Colon (tissue), 2 donors: ENCODE measurements around the gene BCO1.

Experiments
- FAIRE-seq: peaks from 2 replicates; lab custom pipeline; 2012; peaks lifted over from hg19 to GRCh38; lab: Jason Lieb, UNC
- donor health status: control.
- donor health status: control.

BCO1 gene

GRCh38 chr16:81275795-81276194 lies 37.3 kb downstream of the BCO1 start:
- no peak for FAIRE-seq

- no peak for FAIRE-seq
Observed at GRCh38 chr16:81276323-81276722, 37.8 kb downstream of the BCO1 start.

DNA sequence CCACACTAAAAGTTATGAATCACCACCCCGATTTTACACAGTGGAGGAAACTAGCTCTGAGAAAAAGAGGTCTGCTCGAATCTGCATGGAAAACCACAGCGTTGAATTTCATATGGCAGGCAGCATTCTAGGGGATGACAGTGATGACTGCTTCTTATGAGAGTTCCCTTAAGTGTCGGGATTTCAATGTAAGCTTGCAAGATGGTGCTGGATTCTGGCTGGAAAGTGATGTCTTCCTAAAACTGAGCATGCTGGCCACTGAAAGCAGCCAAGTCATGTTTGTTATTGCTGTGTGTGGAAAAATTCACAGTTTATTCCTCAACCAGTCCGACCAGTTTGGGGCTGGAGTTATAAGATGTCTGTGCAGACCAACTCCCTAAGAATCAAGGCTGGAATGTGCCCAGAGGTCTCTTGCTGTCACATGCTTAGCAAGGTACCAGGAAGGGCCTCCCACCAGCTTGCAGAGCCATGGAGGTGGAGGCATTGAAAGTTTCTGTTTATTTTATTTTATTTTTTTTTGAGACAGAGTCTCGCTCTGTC lies 39.1 kb downstream of the BCO1 start:
- no peak for FAIRE-seq

GRCh38 chr16:81278526-81278925 lies 40.0 kb downstream of the BCO1 start:
- no peak for FAIRE-seq

- no peak for FAIRE-seq
Observed at GRCh38 chr16:81279392-81279791, 40.9 kb downstream of the BCO1 start.

GRCh38 chr16:81280393-81280792 lies 41.9 kb downstream of the BCO1 start:
- no peak for FAIRE-seq

GRCh38 chr16:81283044-81283443 lies 44.6 kb downstream of the BCO1 start:
- FAIRE-seq: no peak

DNA sequence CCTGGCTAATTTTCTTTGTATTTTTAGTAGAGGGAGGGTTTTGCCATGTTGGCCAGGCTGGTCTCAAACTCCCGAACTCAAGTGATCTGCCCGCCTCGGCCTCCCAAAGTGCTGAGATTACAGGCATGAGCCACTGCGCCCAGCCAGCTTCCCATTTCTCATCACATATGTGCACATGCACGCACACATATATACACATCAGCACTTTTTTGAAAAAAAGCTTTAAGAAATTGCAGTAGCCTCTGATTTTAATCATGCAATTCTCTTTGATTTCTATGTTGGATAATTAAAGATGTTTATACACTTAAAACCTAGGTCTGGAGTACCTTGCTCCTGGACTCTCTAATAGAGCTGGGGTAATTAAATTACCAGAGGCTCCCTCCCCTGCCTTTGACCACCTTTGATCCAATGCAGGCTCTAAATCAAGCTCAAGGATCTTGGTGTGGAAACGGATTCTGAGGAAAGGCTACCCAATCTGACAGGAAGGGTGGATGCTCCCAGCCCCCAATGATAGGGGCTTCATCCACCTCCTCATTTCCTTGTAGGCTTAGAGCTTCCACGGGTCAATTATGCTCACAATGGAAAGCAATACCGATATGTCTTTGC lies 46.6 kb downstream of the BCO1 start:
- no peak for FAIRE-seq

GRCh38 chr16:81286190-81286589 lies 47.7 kb downstream of the BCO1 start:
- no peak for FAIRE-seq

- FAIRE-seq: no peak
Observed at GRCh38 chr16:81291117-81291516, 52.6 kb downstream of the BCO1 start.

GRCh38 chr16:81292936-81293335 lies 54.4 kb downstream of the BCO1 start:
- FAIRE-seq: no peak

- FAIRE-seq: no peak
Observed at GRCh38 chr16:81293909-81294802, 55.7 kb downstream of the BCO1 start.

- FAIRE-seq: no peak
Observed at GRCh38 chr16:81296631-81297030, 58.1 kb downstream of the BCO1 start.

GRCh38 chr16:81307770-81308169 lies 69.3 kb downstream of the BCO1 start:
- FAIRE-seq: no peak

GRCh38 chr16:81310045-81310644 lies 71.7 kb downstream of the BCO1 start:
- no peak for FAIRE-seq

- FAIRE-seq: no peak
Observed at GRCh38 chr16:81311762-81312161, 73.3 kb downstream of the BCO1 start.

DNA sequence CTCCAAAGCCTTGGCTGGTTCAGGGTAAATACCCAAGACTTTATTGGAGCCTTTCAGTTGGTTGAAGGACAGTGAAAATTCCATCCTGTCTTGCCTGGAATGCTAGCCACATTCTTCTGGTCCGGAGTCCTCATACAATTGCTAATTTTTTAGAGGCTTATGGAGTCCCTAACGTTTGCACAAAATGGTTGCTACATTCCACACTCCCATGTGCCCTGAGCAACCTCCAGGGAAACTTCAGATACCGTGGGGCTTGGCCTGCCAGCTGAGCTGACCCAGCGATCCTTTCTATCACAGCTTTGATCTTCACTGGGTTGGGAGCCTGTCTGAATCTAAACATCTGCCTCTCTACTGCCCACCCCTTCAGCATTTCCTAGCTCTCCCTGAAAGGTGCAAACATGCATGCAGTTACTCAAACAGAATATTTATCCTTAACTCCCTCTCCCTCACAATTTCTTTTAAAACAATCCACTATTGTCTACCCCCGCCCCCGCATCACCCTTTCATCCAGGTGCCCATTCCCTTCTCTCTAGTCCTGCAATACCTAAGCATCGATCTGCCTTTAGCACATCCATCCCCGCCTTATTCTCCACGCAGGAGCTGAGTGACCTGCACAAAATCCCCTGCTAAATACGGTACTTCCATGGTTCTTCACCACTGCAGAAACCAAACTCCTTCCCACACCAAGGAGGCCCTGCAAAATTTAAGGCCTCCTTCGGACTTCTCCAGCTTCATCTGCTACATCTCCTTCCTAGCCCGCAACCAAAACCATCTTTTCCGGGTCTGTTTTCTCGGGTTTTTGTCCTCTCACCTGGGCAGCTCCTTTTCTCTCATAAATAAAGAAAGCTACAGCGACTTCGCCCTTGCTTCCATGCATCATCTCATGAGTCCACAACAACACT lies 75.5 kb downstream of the BCO1 start:
- FAIRE-seq: no peak

- no peak for FAIRE-seq
Observed at GRCh38 chr16:81314603-81315270, 76.2 kb downstream of the BCO1 start, which contains the start of gene GAN. Gene GAN (plus strand): TSS chr16:81314962. CDS start chr16:81315114, 152 bp downstream.

DNA sequence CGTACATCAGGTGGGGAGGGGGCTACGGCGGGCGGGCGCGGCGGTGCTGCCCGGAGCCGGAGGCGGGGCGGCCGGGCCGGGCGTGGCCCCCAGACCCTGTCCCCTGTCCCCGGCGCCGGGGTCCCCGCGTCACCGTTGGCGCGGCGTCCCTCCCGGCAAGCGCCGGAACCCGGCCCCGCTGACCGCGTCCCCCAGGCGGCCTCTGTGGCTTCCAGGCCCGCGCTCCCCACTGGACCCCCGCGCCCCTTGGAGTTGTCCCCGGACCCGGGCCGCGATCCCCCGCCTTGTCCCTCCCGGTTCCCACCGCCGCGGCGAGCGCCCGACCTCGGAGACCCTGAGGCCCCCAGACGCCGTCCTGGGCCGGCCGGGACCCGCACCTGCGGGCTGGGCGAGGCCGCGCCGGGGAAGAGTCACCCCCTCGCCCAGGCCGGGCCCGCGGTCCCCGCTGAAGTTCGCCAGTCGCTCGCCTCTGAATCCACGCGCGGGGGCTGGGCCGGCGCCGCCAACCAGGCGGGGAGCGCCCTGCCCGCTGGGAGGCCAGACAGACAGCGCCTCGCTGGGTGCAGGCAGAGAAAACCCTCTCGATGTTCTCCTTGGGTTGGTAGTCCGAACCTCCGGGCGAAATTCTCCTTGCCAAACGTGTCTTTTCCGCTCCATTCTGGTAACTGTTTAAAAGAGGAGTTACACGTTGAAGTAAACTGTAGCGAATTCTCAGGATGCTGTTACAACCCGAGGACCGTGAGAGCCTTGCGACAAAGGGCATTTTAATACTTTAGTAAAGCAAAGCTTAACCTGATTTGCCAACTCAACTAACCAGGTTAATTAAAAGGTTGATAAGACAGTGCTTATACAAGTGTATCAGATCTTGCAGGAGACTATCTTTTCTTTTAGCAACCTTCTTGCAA lies 77.0 kb downstream of the BCO1 start:
- FAIRE-seq: no peak

DNA sequence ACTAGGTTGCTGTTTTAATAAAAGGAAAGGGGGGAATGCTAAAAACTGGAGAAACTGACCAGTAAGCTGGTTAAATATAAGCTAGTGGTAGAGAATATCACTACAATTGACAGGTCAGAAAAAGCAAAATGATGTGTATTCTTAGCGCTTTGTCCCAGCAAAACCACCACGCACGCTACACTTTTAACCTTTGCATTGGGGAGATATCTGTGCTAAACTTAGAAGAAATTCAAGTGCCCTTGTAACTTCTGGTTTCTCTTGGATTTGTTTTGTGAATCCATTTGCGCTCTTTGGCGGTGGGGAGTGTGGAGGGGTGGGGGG lies 77.6 kb downstream of the BCO1 start:
- no peak for FAIRE-seq
